Uterus (tissue), 4 donors: ENCODE data around the gene SMAD5. TPM values are rescaled to one million over a fixed set of nuclear protein-coding genes. Genes with fewer than 3 reads are reported as not detected.

ENCODE experiments used
- DNase-seq, 2 donors: peaks; one replicate each; pipeline ENCODE4 v3.0.0-alpha.2; 2019 to 2020
- H3K27ac ChIP-seq, 2 donors: fragments of 200-600 bp; sonication (generic); 1 replicate in 1 of 2; 2 replicates in 1 of 2; pipeline ENCODE4 v1.5.1; 2016 to 2018
- H3K27me3 ChIP-seq, 2 donors: fragments of 200-600 bp; sonication (generic); one replicate each; pipeline ENCODE4 v1.5.1; 2018 to 2019; ENCODE audit warnings: control low read depth in 1 of 2
- H3K36me3 ChIP-seq, 2 donors: fragments of 200-600 bp; sonication (generic); one replicate each; pipeline ENCODE4 v1.5.1; 2019; ENCODE audit warnings: control low read depth in 1 of 2
- H3K4me1 ChIP-seq, 2 donors: fragments of 200-600 bp; sonication (generic); one replicate each; pipeline ENCODE4 v1.5.1; 2018 to 2019; ENCODE audit warnings: control low read depth in 1 of 2
- H3K4me3 ChIP-seq, 2 donors: fragments of 200-600 bp; sonication (generic); 1 replicate in 1 of 2; 2 replicates in 1 of 2; pipeline ENCODE4 v1.5.1; 2018 to 2019; ENCODE audit warnings: mild to moderate bottlenecking in 1 of 2
- H3K9me3 ChIP-seq, 2 donors: fragments of 200-600 bp; sonication (generic); one replicate each; pipeline ENCODE4 v1.5.1; 2019; ENCODE audit warnings: control low read depth in 1 of 2
- CTCF ChIP-seq, 4 experiments: fragments of 200-600 bp in 2 of 4; fragments of 450-650 bp in 2 of 4; sonication (generic) in 2 of 4; IDR thresholded peaks; one replicate each; pipeline ENCODE4 v1.5.1; 2016 to 2019; ENCODE audit warnings: antibody characterized with exemption in 4 of 4, mild to moderate bottlenecking in 2 of 4, moderate library complexity in 1 of 4
- POLR2A ChIP-seq, 2 donors: fragments of 450-650 bp; IDR thresholded peaks; one replicate each; pipeline ENCODE4 v1.6.1; 2016; ENCODE audit warnings: antibody characterized with exemption in 2 of 2, mild to moderate bottlenecking in 1 of 2, moderate library complexity in 1 of 2
- intact Hi-C: fragments of 100-400 bp; cut with DNase I; formaldehyde crosslinking; loops from one replicate; pipeline ENCODE4 v1.15.1; 2023; ENCODE audit warnings: low total_unique reads
- total RNA-seq, 4 donors: library from RNA; depleted of rRNA in 3 of 4; stranded (reverse); fragments of >200 nt in 3 of 4; gene quantifications; one replicate each; pipeline versions ENCODE4 v1.1.0 to v1.2.4, GENCODE V29; 2014 to 2023
- donor health status: DM: yes; HTN: yes; CAD: no.

The SMAD5 gene
- total RNA-seq, 4 donors from 2014 or later: 33.0 to 193 (median 102) TPM

- Histone ChIP-seq H3K9me3 (no peaks in the 10 kb centered on the region), H3K27ac (no peak overlapping the region), H3K27me3 (no peaks in the 10 kb centered on the region), H3K36me3 (no peaks in the 10 kb centered on the region), H3K4me3 (no peak overlapping the region), H3K4me1 (no peaks in the 10 kb centered on the region)
- intact Hi-C loops: no loop called here
- TF ChIP-seq POLR2A (IDR thresholded peaks at IDR 0.05): no peak
- no peak for TF ChIP-seq CTCF (IDR thresholded peaks at IDR 0.05)
- no peak for DNase-seq
These were observed 70.0 kb downstream of the SMAD5 start for GRCh38 chr5:136202469-136203205.

- intact Hi-C loops: no loop called here
- H3K4me3 ChIP-seq: no peak overlapping the region
- no peak overlapping the region for H3K27ac ChIP-seq
- no peak for TF ChIP-seq CTCF (IDR thresholded peaks at IDR 0.05)
- no peak for TF ChIP-seq POLR2A (IDR thresholded peaks at IDR 0.05)
- H3K4me1 ChIP-seq: no peaks in the 10 kb centered on the region
- no peaks in the 10 kb centered on the region for H3K27me3 ChIP-seq
- no peaks in the 10 kb centered on the region for H3K36me3 ChIP-seq
- no peaks in the 10 kb centered on the region for H3K9me3 ChIP-seq
- no peak for DNase-seq
These were observed 70.8 kb downstream of the SMAD5 start for GRCh38 chr5:136203303-136203922.

GRCh38 chr5:136205061-136205702 is 72.5 kb downstream of the SMAD5 start:
- Histone ChIP-seq H3K4me1 (no peaks in the 10 kb centered on the region), H3K4me3 (no peak overlapping the region), H3K36me3 (no peaks in the 10 kb centered on the region), H3K9me3 (no peaks in the 10 kb centered on the region), H3K27ac (no peak overlapping the region), H3K27me3 (no peaks in the 10 kb centered on the region)
- no peak for DNase-seq
- no peak for TF ChIP-seq POLR2A (IDR thresholded peaks at IDR 0.05)
- no peak for TF ChIP-seq CTCF (IDR thresholded peaks at IDR 0.05)
- intact Hi-C loops: no loop called here

GRCh38 chr5:136205941-136206340 is 73.3 kb downstream of the SMAD5 start:
- H3K9me3 ChIP-seq: no peaks in the 10 kb centered on the region
- no peaks in the 10 kb centered on the region for H3K36me3 ChIP-seq
- H3K4me1 ChIP-seq: no peaks in the 10 kb centered on the region
- H3K27me3 ChIP-seq: no peaks in the 10 kb centered on the region
- H3K27ac ChIP-seq: no peak overlapping the region
- H3K4me3 ChIP-seq: no peak overlapping the region
- intact Hi-C loops: no loop called here
- no peak for TF ChIP-seq POLR2A (IDR thresholded peaks at IDR 0.05)
- no peak for TF ChIP-seq CTCF (IDR thresholded peaks at IDR 0.05)
- no peak for DNase-seq

DNA sequence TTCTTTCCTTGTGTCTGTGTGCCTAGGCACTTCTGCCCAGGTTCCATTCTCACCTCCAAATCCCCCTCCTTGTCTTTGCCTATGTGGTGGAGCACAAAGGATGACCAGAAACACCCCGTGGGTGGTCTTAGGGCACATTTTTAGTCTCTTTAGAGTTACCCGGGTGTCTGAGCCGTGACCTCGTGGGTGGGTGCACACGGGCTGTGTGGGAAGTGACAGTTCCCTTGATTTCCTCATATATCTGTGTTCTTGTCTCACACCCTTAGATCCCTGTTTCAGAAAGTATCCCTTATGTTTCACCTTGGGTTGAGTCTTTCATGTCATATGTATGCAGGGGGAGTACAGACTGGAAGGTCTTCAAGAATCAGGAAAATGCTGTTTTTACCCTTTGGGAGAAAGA is 73.7 kb downstream of the SMAD5 start:
- no peaks in the 10 kb centered on the region for H3K36me3 ChIP-seq
- H3K9me3 ChIP-seq: no peaks in the 10 kb centered on the region
- DNase-seq: no peak
- TF ChIP-seq CTCF (IDR thresholded peaks at IDR 0.05): no peak
- no peak for TF ChIP-seq POLR2A (IDR thresholded peaks at IDR 0.05)
- H3K27ac ChIP-seq: no peak overlapping the region
- H3K27me3 ChIP-seq: no peaks in the 10 kb centered on the region
- no peaks in the 10 kb centered on the region for H3K4me1 ChIP-seq
- H3K4me3 ChIP-seq: no peak overlapping the region
- intact Hi-C loops: no loop called here
